GM18517 (cell line): ENCODE results near the gene ZNHIT1.
"Not testable (repeated sequence)": the region's sequence is repeated elsewhere in the genome, so short reads cannot be mapped to it uniquely, and the experiment has no call there.

Experiments
- ATAC-seq: cut with Tn5 transposase; IDR thresholded peaks from one replicate; pipeline ENCODE4 v1.9.1; 2021; ENCODE audit warnings: mild to moderate bottlenecking, moderate library complexity; ENCODE audit not compliant: unreplicated experiment

ZNHIT1 gene

GRCh38 chr7:101240226-101241014 is 22.5 kb downstream of the ZNHIT1 start:
- no peak for ATAC-seq

GRCh38 chr7:101241015-101241363 is 23.0 kb downstream of the ZNHIT1 start:
- no peak for ATAC-seq

GRCh38 chr7:101241443-101242349 is 23.7 kb downstream of the ZNHIT1 start:
- no peak for ATAC-seq

GRCh38 chr7:101243646-101244374 is 25.8 kb downstream of the ZNHIT1 start:
- no peak for ATAC-seq

GRCh38 chr7:101244375-101245146 is 26.6 kb downstream of the ZNHIT1 start, which contains the start of gene FIS1:
FIS1 (minus strand) TSS chr7:101245081; CDS start chr7:101245004, 77 bp downstream.
- peak; percentile 88 for ATAC-seq

GRCh38 chr7:101245147-101245668 is 27.2 kb downstream of the ZNHIT1 start:
- no peak for ATAC-seq

GRCh38 chr7:101248276-101248675 is 30.3 kb downstream of the ZNHIT1 start:
- no peak for ATAC-seq

- ATAC-seq = no peak
Observed at GRCh38 chr7:101250324-101250723, 32.4 kb downstream of the ZNHIT1 start.

GRCh38 chr7:101251871-101252659 is 34.1 kb downstream of the ZNHIT1 start:
- peak; percentile 94 for ATAC-seq

GRCh38 chr7:101253199-101253598 is 35.2 kb downstream of the ZNHIT1 start:
- not testable (repeated sequence) for ATAC-seq

GRCh38 chr7:101255796-101256195 is 37.8 kb downstream of the ZNHIT1 start:
- ATAC-seq = no peak

GRCh38 chr7:101258243-101258731 is 40.3 kb downstream of the ZNHIT1 start:
- no peak for ATAC-seq

GRCh38 chr7:101264102-101264706 is 46.2 kb downstream of the ZNHIT1 start:
- not testable (repeated sequence) for ATAC-seq

- no peak for ATAC-seq
Observed at GRCh38 chr7:101265622-101266516, 47.9 kb downstream of the ZNHIT1 start.

GRCh38 chr7:101269664-101270063 is 51.7 kb downstream of the ZNHIT1 start:
- no peak for ATAC-seq

- no peak for ATAC-seq
Observed at GRCh38 chr7:101271021-101271420, 53.1 kb downstream of the ZNHIT1 start.

GRCh38 chr7:101273206-101273605 is 55.2 kb downstream of the ZNHIT1 start:
- ATAC-seq = no peak
